IMR-90 (cell line): ENCODE measurements around the gene EGFL8.

Experiments
- BHLHE40 ChIP-seq: fragments of 150-350 bp; IDR thresholded peaks from 2 replicates; pipeline ENCODE4 v1.6.1; 2016; ENCODE audit warnings: mild to moderate bottlenecking, low read depth, low read length
- FOS ChIP-seq: fragments of 150-350 bp; IDR thresholded peaks from 2 replicates; pipeline ENCODE4 v1.6.1; 2016; ENCODE audit warnings: low read depth, low read length
- POLR2A ChIP-seq: IDR thresholded peaks from 2 replicates; pipeline ENCODE4 v1.6.1; 2012; ENCODE audit warnings: mild to moderate bottlenecking, low read depth, low read length
- RAD21 ChIP-seq: IDR thresholded peaks from 2 replicates; pipeline ENCODE4 v1.6.1; 2012; ENCODE audit warnings: low read length, improper control_type of control experiment
- RCOR1 ChIP-seq: IDR thresholded peaks from 2 replicates; pipeline ENCODE4 v1.6.1; 2012; ENCODE audit warnings: mild to moderate bottlenecking, low read length, improper control_type of control experiment; ENCODE audit not compliant: insufficient replicate concordance
- SMC3 ChIP-seq: fragments of 150-350 bp; IDR thresholded peaks from 2 replicates; pipeline ENCODE4 v1.6.1; 2016; ENCODE audit warnings: low read depth, mild to moderate bottlenecking, antibody characterized with exemption, low read length, moderate library complexity
- TF ChIP-seq, protein P1 (sequence below): conservative IDR thresholded peaks from 2 replicates; pipeline ENCODE4 v1.5.1; 2012; ENCODE audit warnings: mild to moderate bottlenecking, low read depth, low read length, improper control_type of control experiment
- TF ChIP-seq, protein P2 (sequence below): fragments of 150-350 bp; IDR thresholded peaks from 2 replicates; pipeline ENCODE4 v1.6.1; 2016; ENCODE audit warnings: low read depth, mild to moderate bottlenecking, low read length, moderate library complexity, borderline replicate concordance

DNA sequence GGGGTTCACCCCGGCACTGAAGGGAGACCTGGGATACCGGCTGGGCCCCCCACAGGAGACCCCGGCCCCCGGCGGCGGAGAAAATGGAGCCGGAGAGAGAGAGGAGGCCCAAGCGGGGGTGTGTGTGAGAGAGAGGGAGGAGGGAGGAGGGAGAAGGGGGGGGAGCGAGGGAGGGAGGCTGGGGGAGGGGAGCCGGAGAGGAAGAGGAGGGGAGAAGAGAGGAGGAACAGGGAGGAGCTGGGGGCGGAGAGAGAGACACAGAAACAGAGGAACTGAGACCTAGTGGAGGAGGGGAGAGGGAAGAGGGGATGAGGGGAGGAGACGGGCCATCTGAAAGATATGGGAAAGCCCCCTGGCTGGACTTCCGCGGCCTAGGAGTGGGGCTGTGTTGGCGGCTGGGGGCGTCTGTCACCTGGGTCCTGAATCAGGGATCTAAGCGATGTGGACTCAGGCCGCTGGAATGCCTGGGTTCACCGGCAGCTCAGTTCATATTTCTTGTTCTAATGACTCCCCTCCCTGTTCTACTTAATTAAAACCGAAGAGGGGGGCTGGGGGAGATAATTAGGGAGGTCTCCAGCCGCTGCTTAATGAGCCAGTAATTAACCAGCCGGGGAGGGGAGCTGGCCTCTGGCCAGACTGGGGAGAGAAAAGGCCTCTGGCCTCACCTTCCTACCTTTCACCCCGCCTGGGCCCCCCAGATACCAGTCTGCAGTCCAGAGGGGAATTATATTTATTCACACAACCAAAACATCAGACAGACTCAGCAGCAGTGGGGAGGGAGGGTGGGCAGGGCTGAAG lies 25.9 kb downstream of the EGFL8 start, which contains the start of gene PBX2:
- TF ChIP-seq, protein P1, sequence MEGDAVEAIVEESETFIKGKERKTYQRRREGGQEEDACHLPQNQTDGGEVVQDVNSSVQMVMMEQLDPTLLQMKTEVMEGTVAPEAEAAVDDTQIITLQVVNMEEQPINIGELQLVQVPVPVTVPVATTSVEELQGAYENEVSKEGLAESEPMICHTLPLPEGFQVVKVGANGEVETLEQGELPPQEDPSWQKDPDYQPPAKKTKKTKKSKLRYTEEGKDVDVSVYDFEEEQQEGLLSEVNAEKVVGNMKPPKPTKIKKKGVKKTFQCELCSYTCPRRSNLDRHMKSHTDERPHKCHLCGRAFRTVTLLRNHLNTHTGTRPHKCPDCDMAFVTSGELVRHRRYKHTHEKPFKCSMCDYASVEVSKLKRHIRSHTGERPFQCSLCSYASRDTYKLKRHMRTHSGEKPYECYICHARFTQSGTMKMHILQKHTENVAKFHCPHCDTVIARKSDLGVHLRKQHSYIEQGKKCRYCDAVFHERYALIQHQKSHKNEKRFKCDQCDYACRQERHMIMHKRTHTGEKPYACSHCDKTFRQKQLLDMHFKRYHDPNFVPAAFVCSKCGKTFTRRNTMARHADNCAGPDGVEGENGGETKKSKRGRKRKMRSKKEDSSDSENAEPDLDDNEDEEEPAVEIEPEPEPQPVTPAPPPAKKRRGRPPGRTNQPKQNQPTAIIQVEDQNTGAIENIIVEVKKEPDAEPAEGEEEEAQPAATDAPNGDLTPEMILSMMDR: no peak
- 0 out of 2 replicates have a peak, but pooled peaks have one; percentile 23 for TF ChIP-seq POLR2A
- no peak for TF ChIP-seq RAD21
- TF ChIP-seq, protein P2, sequence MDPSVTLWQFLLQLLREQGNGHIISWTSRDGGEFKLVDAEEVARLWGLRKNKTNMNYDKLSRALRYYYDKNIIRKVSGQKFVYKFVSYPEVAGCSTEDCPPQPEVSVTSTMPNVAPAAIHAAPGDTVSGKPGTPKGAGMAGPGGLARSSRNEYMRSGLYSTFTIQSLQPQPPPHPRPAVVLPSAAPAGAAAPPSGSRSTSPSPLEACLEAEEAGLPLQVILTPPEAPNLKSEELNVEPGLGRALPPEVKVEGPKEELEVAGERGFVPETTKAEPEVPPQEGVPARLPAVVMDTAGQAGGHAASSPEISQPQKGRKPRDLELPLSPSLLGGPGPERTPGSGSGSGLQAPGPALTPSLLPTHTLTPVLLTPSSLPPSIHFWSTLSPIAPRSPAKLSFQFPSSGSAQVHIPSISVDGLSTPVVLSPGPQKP: no peak
- no peak for TF ChIP-seq BHLHE40
- no peak for TF ChIP-seq RCOR1
- no peak for TF ChIP-seq FOS
- TF ChIP-seq SMC3: no peak
